Ishikawa (cell line): ENCODE results near the gene CMTM1.

Source experiments
- CEBPB ChIP-seq: IDR thresholded peaks from 2 replicates; pipeline ENCODE4 v1.6.1; 2012
- CREB1 ChIP-seq: IDR thresholded peaks from 2 replicates; pipeline ENCODE4 v1.6.1; 2012; ENCODE audit warnings: low read depth
- EGR1 ChIP-seq: IDR thresholded peaks from 2 replicates; pipeline ENCODE4 v1.6.1; 2012
- EP300 ChIP-seq: IDR thresholded peaks from 2 replicates; pipeline ENCODE4 v1.6.1; 2012; ENCODE audit warnings: borderline replicate concordance
- FOXM1 ChIP-seq: IDR thresholded peaks from 2 replicates; pipeline ENCODE4 v1.6.1; 2012; ENCODE audit warnings: low read depth, borderline replicate concordance
- MAX ChIP-seq: IDR thresholded peaks from 2 replicates; pipeline ENCODE4 v1.6.1; 2012
- NFIC ChIP-seq: IDR thresholded peaks from 2 replicates; pipeline ENCODE4 v1.6.1; 2012
- RAD21 ChIP-seq: IDR thresholded peaks from 2 replicates; pipeline ENCODE4 v1.6.1; 2012; ENCODE audit warnings: low read depth
- REST ChIP-seq: IDR thresholded peaks from 2 replicates; pipeline ENCODE4 v1.6.1; 2012; ENCODE audit warnings: low read depth, mild to moderate bottlenecking
- TAF1 ChIP-seq: IDR thresholded peaks from 2 replicates; pipeline ENCODE4 v1.6.1; 2012; ENCODE audit warnings: low read depth, mild to moderate bottlenecking
- TCF12 ChIP-seq: IDR thresholded peaks from 2 replicates; pipeline ENCODE4 v1.6.1; 2012; ENCODE audit warnings: low read depth
- TEAD4 ChIP-seq: IDR thresholded peaks from 2 replicates; pipeline ENCODE4 v1.6.1; 2012
- USF1 ChIP-seq: IDR thresholded peaks from 2 replicates; pipeline ENCODE4 v1.6.1; 2012
- YY1 ChIP-seq: IDR thresholded peaks from 2 replicates; pipeline ENCODE4 v1.6.1; 2012; ENCODE audit warnings: low read depth
- ZBTB7A ChIP-seq: IDR thresholded peaks from 2 replicates; pipeline ENCODE4 v1.6.1; 2012; ENCODE audit warnings: low read depth

The CMTM1 gene

GRCh38 chr16:66560107-66560506 is 6.1 kb upstream of the CMTM1 start:
- no peak for TF ChIP-seq TCF12
- TF ChIP-seq REST = no peak
- no peak for TF ChIP-seq RAD21
- TF ChIP-seq CEBPB = no peak
- no peak for TF ChIP-seq EGR1
- TF ChIP-seq MAX = no peak

GRCh38 chr16:66561381-66562080 is 4.7 kb upstream of the CMTM1 start:
- no peak for TF ChIP-seq TAF1
- no peak for TF ChIP-seq ZBTB7A
- no peak for TF ChIP-seq MAX
- TF ChIP-seq CEBPB = no peak
- no peak for TF ChIP-seq REST
- TF ChIP-seq EP300 = no peak
- no peak for TF ChIP-seq USF1
- no peak for TF ChIP-seq CREB1
- TF ChIP-seq RAD21 = no peak
- TF ChIP-seq FOXM1 = no peak

- TF ChIP-seq RAD21 (0 out of 2 replicates have a peak, but pooled peaks have one; percentile 9), FOXM1 (no peak)
Observed at GRCh38 chr16:66562409-66562808, 3.8 kb upstream of the CMTM1 start.

GRCh38 chr16:66562986-66563385 is 3.3 kb upstream of the CMTM1 start:
- TF ChIP-seq TEAD4 (no peak), EGR1 (no peak), RAD21 (no peak), CEBPB (no peak), FOXM1 (no peak), TCF12 (no peak)

GRCh38 chr16:66563574-66564334 is 2.5 kb upstream of the CMTM1 start:
- TF ChIP-seq CREB1 (no peak), REST (no peak), MAX (no peak), TCF12 (no peak), TEAD4 (no peak), NFIC (no peak), EP300 (no peak), FOXM1 (no peak), ZBTB7A (no peak), EGR1 (no peak), YY1 (no peak), RAD21 (no peak), USF1 (no peak), CEBPB (no peak), TAF1 (no peak)
